Panc1 (cell line): ENCODE data around the gene PGLYRP2. TPM values are rescaled to one million over a fixed set of nuclear protein-coding genes. Genes with fewer than 3 reads are reported as not detected.

Source experiments
- ATAC-seq: fragments of 200-7000 bp; cut with Tn5 transposase; 2 replicates; pipeline ENCODE4 v1.9.1; 2020; ENCODE audit warnings: mild to moderate bottlenecking, moderate library complexity
- BruUV-seq: library from RNA; stranded (reverse); fragments of 400-500 nt; replicated peaks from 2 replicates; lab custom pipeline; 2021; lab: Mats Ljungman, UMichigan
- CTCF ChIA-PET: fragments of 300-600 bp; sonication (Branson Sonifier 250); formaldehyde crosslinking; loops from one replicate; lab custom pipeline; 2022; ENCODE audit warnings: antibody characterized with exemption; lab: Charles Lee
- POLR2A ChIA-PET: fragments of 300-600 bp; sonication (Branson Sonifier 250); formaldehyde crosslinking; loops from one replicate; lab custom pipeline; 2022; ENCODE audit warnings: antibody characterized with exemption; lab: Charles Lee
- DNase-seq: peaks from one replicate; pipeline ENCODE4 v3.0.0-alpha.2; 2010; ENCODE audit warnings: low read depth, low spot score
- H3K27ac ChIP-seq: 2 replicates; pipeline ENCODE4 v1.5.1; 2011; ENCODE audit warnings: mild to moderate bottlenecking, low read length, inconsistent platforms
- H3K27me3 ChIP-seq: fragments of 200-500 bp; sonication (Bioruptor generic); 2 replicates; pipeline ENCODE4 v1.6.0; 2014; ENCODE audit warnings: low read length, inconsistent platforms; ENCODE audit not compliant: control insufficient read depth, insufficient read depth
- H3K36me3 ChIP-seq: fragments of 200-500 bp; sonication (Bioruptor generic); 2 replicates; pipeline ENCODE4 v1.5.1; 2014; ENCODE audit warnings: inconsistent platforms, mild to moderate bottlenecking, low read length, moderate library complexity; ENCODE audit not compliant: control insufficient read depth, insufficient read depth
- H3K4me1 ChIP-seq: 2 replicates; pipeline ENCODE4 v1.5.1; 2011; ENCODE audit warnings: inconsistent platforms, mild to moderate bottlenecking, low read length, moderate library complexity; ENCODE audit not compliant: control insufficient read depth, insufficient read depth
- H3K4me3 ChIP-seq, 2 experiments: 2 replicates each; pipeline ENCODE4 v1.5.1; 2011 to 2012; ENCODE audit warnings: low read depth in 2 of 2, low read length in 2 of 2, mild to moderate bottlenecking in 2 of 2, inconsistent platforms in 1 of 2, moderate library complexity in 1 of 2
- H3K9me3 ChIP-seq: fragments of 200-500 bp; sonication (Bioruptor generic); 2 replicates; pipeline ENCODE4 v1.5.1; 2014; ENCODE audit warnings: low read depth, mild to moderate bottlenecking, inconsistent platforms, low read length, moderate library complexity; ENCODE audit not compliant: control insufficient read depth, insufficient read depth
- CTCF ChIP-seq: fragments of 450-650 bp; IDR thresholded peaks from 2 replicates; pipeline ENCODE4 v1.5.1; 2017; ENCODE audit warnings: mild to moderate bottlenecking
- POLR2AphosphoS5 ChIP-seq: IDR thresholded peaks from 2 replicates; pipeline ENCODE4 v1.6.1; 2012; ENCODE audit warnings: mild to moderate bottlenecking, low read depth, low read length, moderate library complexity
- REST ChIP-seq, 2 experiments: IDR thresholded peaks; 2 replicates each; pipeline ENCODE4 v1.6.1; 2011 to 2012; ENCODE audit warnings: low read depth in 2 of 2, control low read depth in 1 of 2, low read length in 1 of 2, mild to moderate bottlenecking in 1 of 2, moderate library complexity in 1 of 2; ENCODE audit not compliant: insufficient read depth in 1 of 2
- SIN3A ChIP-seq: IDR thresholded peaks from 2 replicates; pipeline ENCODE4 v1.6.1; 2012; ENCODE audit warnings: low read depth, mild to moderate bottlenecking, low read length, moderate library complexity, borderline replicate concordance; ENCODE audit not compliant: insufficient read depth
- TCF7L2 ChIP-seq: IDR thresholded peaks from 2 replicates; pipeline ENCODE4 v1.6.1; 2011; ENCODE audit warnings: mild to moderate bottlenecking, low read depth, low read length, inconsistent platforms
- in situ Hi-C: cut with HindIII; loops from 2 replicates; pipeline ENCODE4 v1.10.0; 2016; ENCODE audit warnings: low sequenced_read_pairs, low pct_unique_long_range_greater_than_20kb
- intact Hi-C: fragments of 100-400 bp; cut with micrococcal nuclease; formaldehyde crosslinking; loops from one replicate; pipeline ENCODE4 v1.10.0; 2022; ENCODE audit not compliant: unreplicated experiment
- total RNA-seq: library from RNA; stranded (reverse); gene quantifications from one replicate; pipeline ENCODE4 v1.2.1, GENCODE V29; 2021; ENCODE audit not compliant: unreplicated experiment

Gene PGLYRP2
- total RNA-seq, 1 experiment from 2014 or later: not detected

- H3K36me3 ChIP-seq: peaks cover 2% of the 10 kb centered on the region; the same call in 1 of the 2 replicates
- peak overlapping the region; percentile 56 to 91 for H3K4me3 ChIP-seq
- H3K4me1 ChIP-seq: peaks cover 10% of the 10 kb centered on the region; the same call in 1 of the 2 replicates
- BruUV-seq: no TSS peak
- no peak for DNase-seq
- no peak for TF ChIP-seq SIN3A
- TF ChIP-seq TCF7L2: no peak
- TF ChIP-seq CTCF: no peak
- TF ChIP-seq REST (IDR thresholded peaks at IDR 0.05; ENCODE audit: insufficient read depth in 1 of 2, low read depth in 2 of 2, low read length in 1 of 2): no peak
- intact Hi-C loops (no loop called here), in situ Hi-C loops (no loop called here)
- ChIA-PET CTCF (no interaction called here), POLR2A (no interaction called here)
- ATAC-seq: no peak
- peak overlapping the region; percentile 62; the same call in 1 of the 2 replicates for H3K27ac ChIP-seq
- no peaks in the 10 kb centered on the region for H3K27me3 ChIP-seq
- no peaks in the 10 kb centered on the region for H3K9me3 ChIP-seq
Measured at GRCh38 chr19:15433519-15434069, 45.7 kb downstream of the PGLYRP2 start.

GRCh38 chr19:15432629-15433518, 46.4 kb downstream of the PGLYRP2 start:
- DNase-seq (no peak), ATAC-seq (peak; percentile 87)
- peak overlapping the region; percentile 62 for H3K27ac ChIP-seq
- H3K4me1 ChIP-seq: peaks cover 10% of the 10 kb centered on the region; the same call in 1 of the 2 replicates
- H3K36me3 ChIP-seq: peaks cover 2% of the 10 kb centered on the region; the same call in 1 of the 2 replicates
- intact Hi-C loops: no loop called here
- no TSS peak for BruUV-seq
- ChIA-PET POLR2A (interaction anchor here (0.6 kb wide), 1 partner anchor 219 kb away, joined by 4 read pairs; no protein-coding TSS in a partner anchor), CTCF (interaction anchor here (0.6 to 0.7 kb wide), 2 partner anchors 14 to 27 kb away, joined by 3 read pairs; no protein-coding TSS in a partner anchor)
- H3K9me3 ChIP-seq: no peaks in the 10 kb centered on the region
- peak overlapping the region; percentile 56 to 91 for H3K4me3 ChIP-seq
- in situ Hi-C loops: no loop called here
- H3K27me3 ChIP-seq: no peaks in the 10 kb centered on the region
- TF ChIP-seq REST (IDR thresholded peaks at IDR 0.05; ENCODE audit: insufficient read depth in 1 of 2, low read depth in 2 of 2, low read length in 1 of 2): 0 out of 4 replicates have a peak, but pooled peaks of 1 of the 2 experiments have one; percentile 35
- TF ChIP-seq CTCF: no peak
- TF ChIP-seq SIN3A: peak; percentile 74; the same call in 1 of the 2 replicates
- TF ChIP-seq POLR2AphosphoS5: 0 out of 2 replicates have a peak, but pooled peaks have one; percentile 45
- TF ChIP-seq TCF7L2: no peak
